WTC11 (cell line): Measurements from ENCODE around the gene GALNT18. TPM values are rescaled to one million over a fixed set of nuclear protein-coding genes. Genes with fewer than 3 reads are reported as not detected.

ENCODE experiments used
- ATAC-seq: fragments of 200-7000 bp; cut with Tn5 transposase; 2 replicates; pipeline ENCODE4 v1.10.0; 2021; ENCODE audit warnings: mild to moderate bottlenecking, moderate library complexity
- CTCF ChIA-PET: fragments of 300-600 bp; sonication (Branson Sonifier 250); formaldehyde crosslinking; loops from one replicate; lab custom pipeline; 2021; ENCODE audit warnings: antibody characterized with exemption; lab: Charles Lee
- POLR2A ChIA-PET: fragments of 350-600 bp; sonication (Branson Sonifier 250); formaldehyde crosslinking; loops from one replicate; lab custom pipeline; 2021; ENCODE audit warnings: antibody characterized with exemption; lab: Charles Lee
- DNase-seq: peaks from one replicate; pipeline ENCODE4 v3.0.0; 2021; ENCODE audit warnings: low spot score
- H3K27ac Mint-ChIP-seq: 2 replicates; pipeline ENCODE4 v1.8.0; 2021; ENCODE audit warnings: mixed read lengths
- H3K27me3 Mint-ChIP-seq: 2 replicates; pipeline ENCODE4 v1.8.0; 2021; ENCODE audit warnings: low read depth, mild to moderate bottlenecking, moderate library complexity, mixed read lengths
- H3K36me3 Mint-ChIP-seq: 2 replicates; pipeline ENCODE4 v1.8.0; 2021; ENCODE audit warnings: mixed read lengths
- H3K4me1 Mint-ChIP-seq: 2 replicates; pipeline ENCODE4 v1.8.0; 2022; ENCODE audit warnings: mixed read lengths
- H3K4me3 Mint-ChIP-seq: 2 replicates; pipeline ENCODE4 v1.8.0; 2021; ENCODE audit warnings: mild to moderate bottlenecking, moderate library complexity, mixed read lengths
- H3K9me3 Mint-ChIP-seq: 2 replicates; pipeline ENCODE4 v1.8.0; 2021; ENCODE audit warnings: mixed read lengths
- CREM ChIP-seq: sonication (generic); formaldehyde crosslinking; IDR thresholded peaks from 2 replicates; pipeline ENCODE4 v1.8.1; 2022; ENCODE audit warnings: mild to moderate bottlenecking, missing genetic modification reagents, moderate library complexity
- CTCF ChIP-seq: fragments of 200-600 bp; IDR thresholded peaks from 2 replicates; pipeline ENCODE4 v1.8.0; 2022; ENCODE audit warnings: antibody characterized with exemption
- E2F5 ChIP-seq: sonication (generic); formaldehyde crosslinking; IDR thresholded peaks from 2 replicates; pipeline ENCODE4 v1.8.1; 2022; ENCODE audit warnings: mild to moderate bottlenecking, moderate library complexity, missing genetic modification reagents
- ERG ChIP-seq: fragments of 250-450 bp; sonication (Bioruptor Pico); IDR thresholded peaks from 2 replicates; pipeline ENCODE4 v1.8.0; 2021; ENCODE audit warnings: mild to moderate bottlenecking
- FOXJ3 ChIP-seq: sonication (generic); formaldehyde crosslinking; IDR thresholded peaks from 2 replicates; pipeline ENCODE4 v1.9.0; 2021; ENCODE audit warnings: missing genetic modification reagents, mild to moderate bottlenecking, borderline replicate concordance
- FOXP1 ChIP-seq: sonication (generic); formaldehyde crosslinking; IDR thresholded peaks from 2 replicates; pipeline ENCODE4 v1.8.0; 2022; ENCODE audit warnings: missing genetic modification reagents, mild to moderate bottlenecking, moderate library complexity, borderline replicate concordance
- GABPB1 ChIP-seq: sonication (generic); formaldehyde crosslinking; IDR thresholded peaks from 2 replicates; pipeline ENCODE4 v1.8.1; 2023; ENCODE audit warnings: mild to moderate bottlenecking, missing genetic modification reagents
- GRHL2 ChIP-seq: fragments of 250-450 bp; sonication (Bioruptor Pico); IDR thresholded peaks from 2 replicates; pipeline ENCODE4 v1.8.0; 2022; ENCODE audit warnings: mild to moderate bottlenecking, moderate library complexity; ENCODE audit not compliant: insufficient replicate concordance, severe bottlenecking
- JAZF1 ChIP-seq: fragments of 250-450 bp; sonication (Bioruptor Pico); IDR thresholded peaks from 2 replicates; pipeline ENCODE4 v1.9.0; 2021; ENCODE audit warnings: moderate library complexity, mild to moderate bottlenecking, inconsistent platforms
- NFE2L1 ChIP-seq: sonication (generic); formaldehyde crosslinking; IDR thresholded peaks from 2 replicates; pipeline ENCODE4 v1.8.1; 2023; ENCODE audit warnings: missing genetic modification reagents
- NR2C2 ChIP-seq: sonication (generic); formaldehyde crosslinking; IDR thresholded peaks from 2 replicates; pipeline ENCODE4 v1.8.0; 2022; ENCODE audit warnings: mild to moderate bottlenecking, missing genetic modification reagents
- RELA ChIP-seq: sonication (generic); formaldehyde crosslinking; IDR thresholded peaks from 2 replicates; pipeline ENCODE4 v1.8.1; 2022; ENCODE audit warnings: missing genetic modification reagents, mild to moderate bottlenecking, borderline replicate concordance
- SMAD3 ChIP-seq: sonication (generic); formaldehyde crosslinking; IDR thresholded peaks from 2 replicates; pipeline ENCODE4 v1.8.0; 2022; ENCODE audit warnings: missing genetic modification reagents, mild to moderate bottlenecking, borderline replicate concordance
- USF2 ChIP-seq: sonication (generic); formaldehyde crosslinking; IDR thresholded peaks from 2 replicates; pipeline ENCODE4 v1.8.1; 2023; ENCODE audit warnings: mild to moderate bottlenecking, missing genetic modification reagents, moderate library complexity
- ZBTB43 ChIP-seq: sonication (generic); formaldehyde crosslinking; IDR thresholded peaks from 2 replicates; pipeline ENCODE4 v1.8.1; 2023; ENCODE audit warnings: mild to moderate bottlenecking, missing genetic modification reagents
- ZNF138 ChIP-seq: sonication (generic); formaldehyde crosslinking; conservative IDR thresholded peaks from 2 replicates; pipeline ENCODE4 v1.8.1; 2022; ENCODE audit warnings: mild to moderate bottlenecking, moderate library complexity, missing genetic modification reagents
- ZNF232 ChIP-seq: sonication (generic); formaldehyde crosslinking; IDR thresholded peaks from 2 replicates; pipeline ENCODE4 v1.8.0; 2022; ENCODE audit warnings: mild to moderate bottlenecking, missing genetic modification reagents
- ZNF317 ChIP-seq: sonication (generic); formaldehyde crosslinking; IDR thresholded peaks from 2 replicates; pipeline ENCODE4 v1.8.1; 2023; ENCODE audit warnings: low read depth, mild to moderate bottlenecking, moderate library complexity, missing genetic modification reagents, borderline replicate concordance
- ZNF425 ChIP-seq: fragments of 250-450 bp; sonication (Bioruptor Pico); conservative IDR thresholded peaks from 2 replicates; pipeline ENCODE4 v1.9.0; 2021; ENCODE audit warnings: mild to moderate bottlenecking
- ZSCAN18 ChIP-seq: fragments of 250-450 bp; sonication (Bioruptor Pico); IDR thresholded peaks from 2 replicates; pipeline ENCODE4 v2.1.2; 2022; ENCODE audit warnings: mild to moderate bottlenecking, moderate library complexity
- total RNA-seq: library from RNA; stranded (reverse); gene quantifications from 3 replicates; pipeline ENCODE4 v1.2.3, GENCODE V29; 2021

GALNT18 gene
- total RNA-seq, 1 experiment from 2014 or later = 5.0 TPM

- Mint-ChIP-seq H3K27me3 (no peaks in the 10 kb centered on the region), H3K36me3 (no peaks in the 10 kb centered on the region), H3K27ac (no peak overlapping the region), H3K4me1 (peaks cover 10% of the 10 kb centered on the region), H3K4me3 (no peak overlapping the region), H3K9me3 (no peaks in the 10 kb centered on the region)
- ChIA-PET POLR2A (interaction anchor here (0.7 kb wide), 1 partner anchor 189 kb away, joined by 3 read pairs; no protein-coding TSS in a partner anchor), CTCF (interaction anchor here (0.7 to 1.6 kb wide), 2 partner anchors 130 to 251 kb away, joined by 3 to 4 read pairs; no protein-coding TSS in a partner anchor)
- TF ChIP-seq ZBTB43 = no peak
- no peak for TF ChIP-seq CREM (CRISPR knock-in tag)
- no peak for TF ChIP-seq NFE2L1 (CRISPR knock-in tag)
- no peak for TF ChIP-seq FOXP1 (CRISPR knock-in tag)
- TF ChIP-seq ZNF425 (CRISPR knock-in tag) = no peak
- ATAC-seq (no peak), DNase-seq (no peak)
These were observed 85.2 kb downstream of the GALNT18 start for GRCh38 chr11:11536650-11537049.

- H3K27me3 Mint-ChIP-seq = no peaks in the 10 kb centered on the region
- CTCF ChIA-PET = interaction anchor here (0.6 to 1.6 kb wide), 2 partner anchors 252 to 542 kb away, joined by 3 to 4 read pairs; no protein-coding TSS in a partner anchor
- peak overlapping the region; percentile 46; the same call in 1 of the 2 replicates for H3K27ac Mint-ChIP-seq
- no peak overlapping the region for H3K4me3 Mint-ChIP-seq
- TF ChIP-seq GRHL2 (CRISPR knock-in tag) (no peak), JAZF1 (CRISPR knock-in tag) (no peak), ZSCAN18 (CRISPR knock-in tag) (no peak), USF2 (CRISPR knock-in tag) (no peak), FOXJ3 (CRISPR knock-in tag) (no peak), ERG (CRISPR knock-in tag) (no peak)
- no peak for DNase-seq
- peak; percentile 72 for ATAC-seq
- H3K9me3 Mint-ChIP-seq = no peaks in the 10 kb centered on the region
- H3K36me3 Mint-ChIP-seq = no peaks in the 10 kb centered on the region
- peaks cover 10% of the 10 kb centered on the region for H3K4me1 Mint-ChIP-seq
- POLR2A ChIA-PET = no interaction called here
These were observed 86.2 kb downstream of the GALNT18 start for GRCh38 chr11:11535611-11536010.

GRCh38 chr11:11534981-11535380, 86.8 kb downstream of the GALNT18 start:
- H3K27ac Mint-ChIP-seq = no peak overlapping the region
- no peaks in the 10 kb centered on the region for H3K36me3 Mint-ChIP-seq
- DNase-seq (no peak), ATAC-seq (no peak)
- H3K4me3 Mint-ChIP-seq = no peak overlapping the region
- H3K9me3 Mint-ChIP-seq = no peaks in the 10 kb centered on the region
- peaks cover 10% of the 10 kb centered on the region for H3K4me1 Mint-ChIP-seq
- POLR2A ChIA-PET = no interaction called here
- CTCF ChIA-PET = no interaction called here
- H3K27me3 Mint-ChIP-seq = no peaks in the 10 kb centered on the region
- TF ChIP-seq ZNF232 (CRISPR knock-in tag) (no peak), ZNF138 (CRISPR knock-in tag) (no peak), SMAD3 (CRISPR knock-in tag) (no peak), RELA (no peak), GABPB1 (CRISPR knock-in tag) (no peak), E2F5 (no peak), ZNF317 (CRISPR knock-in tag) (no peak), CTCF (no peak), NR2C2 (no peak)
